Muscle of arm (tissue), 14 donors: ENCODE results near the gene TOMM20. TPM values are rescaled to one million over a fixed set of nuclear protein-coding genes. Genes with fewer than 3 reads are reported as not detected.
"Not testable (repeated sequence)": the region's sequence is repeated elsewhere in the genome, so short reads cannot be mapped to it uniquely, and the experiment has no call there.

Source experiments
- DNase-seq: peaks from one replicate; pipeline ENCODE4 v3.0.0-alpha.2; 2013
- long read RNA-seq, 11 donors: transcript quantifications; one replicate each; lab custom pipeline, GENCODE V29; 2026
- polyA plus RNA-seq, 12 donors: library from polyadenylated mRNA; unstranded; fragments of 120-200 nt; gene quantifications; one replicate each; pipeline ENCODE4 v1.2.1, GENCODE V29; 2013; ENCODE audit not compliant: insufficient read length in 12 of 12

Gene TOMM20
- 100 to 1,000 TPM in 10 of 12 donors, 10 to 100 TPM in 1, not detected in 1; 92.5 to 197 (median 169) TPM for polyA plus RNA-seq
- long read RNA-seq, donor 1, transcript TOMM20-201 (5 exons, 3,387 nt): major isoform, 128 of 129 reads
- long read RNA-seq, donor 1, partial matches to known transcripts: 0 of 129 reads
- long read RNA-seq, donor 1, other reads (novel, unspliced or antisense): 0 of 129 reads
- long read RNA-seq, donor 2, transcript TOMM20-201 (5 exons, 3,387 nt): major isoform, 96 of 98 reads
- long read RNA-seq, donor 2, partial matches to known transcripts: 0 of 98 reads
- long read RNA-seq, donor 2, other reads (novel, unspliced or antisense): 0 of 98 reads
- long read RNA-seq, donor 3, transcript TOMM20-201 (5 exons, 3,387 nt): major isoform, 54 of 54 reads
- long read RNA-seq, donor 3, partial matches to known transcripts: 0 of 54 reads
- long read RNA-seq, donor 3, other reads (novel, unspliced or antisense): 0 of 54 reads
- long read RNA-seq, donor 4, transcript TOMM20-201 (5 exons, 3,387 nt): major isoform, 49 of 55 reads
- long read RNA-seq, donor 4, partial matches to known transcripts: 5 of 55 reads
- long read RNA-seq, donor 4, other reads (novel, unspliced or antisense): 0 of 55 reads
- long read RNA-seq, donor 5, transcript TOMM20-201 (5 exons, 3,387 nt): major isoform, 87 of 94 reads
- long read RNA-seq, donor 5, partial matches to known transcripts: 5 of 94 reads
- long read RNA-seq, donor 5, other reads (novel, unspliced or antisense): 0 of 94 reads
- long read RNA-seq, donor 6, transcript TOMM20-201 (5 exons, 3,387 nt): major isoform, 63 of 63 reads
- long read RNA-seq, donor 6, partial matches to known transcripts: 0 of 63 reads
- long read RNA-seq, donor 6, other reads (novel, unspliced or antisense): 0 of 63 reads
- long read RNA-seq, donor 7, transcript TOMM20-201 (5 exons, 3,387 nt): major isoform, 57 of 57 reads
- long read RNA-seq, donor 7, partial matches to known transcripts: 0 of 57 reads
- long read RNA-seq, donor 7, other reads (novel, unspliced or antisense): 0 of 57 reads
- long read RNA-seq, donor 8, transcript TOMM20-201 (5 exons, 3,387 nt): major isoform, 122 of 133 reads
- long read RNA-seq, donor 8, partial matches to known transcripts: 8 of 133 reads
- long read RNA-seq, donor 8, other reads (novel, unspliced or antisense): 0 of 133 reads
- long read RNA-seq, donor 9, transcript TOMM20-201 (5 exons, 3,387 nt): major isoform, 64 of 65 reads
- long read RNA-seq, donor 9, partial matches to known transcripts: 0 of 65 reads
- long read RNA-seq, donor 9, other reads (novel, unspliced or antisense): 0 of 65 reads
- long read RNA-seq, donor 10, transcript TOMM20-201 (5 exons, 3,387 nt): major isoform, 98 of 99 reads
- long read RNA-seq, donor 10, partial matches to known transcripts: 0 of 99 reads
- long read RNA-seq, donor 10, other reads (novel, unspliced or antisense): 0 of 99 reads
- long read RNA-seq, donor 11, transcript TOMM20-201 (5 exons, 3,387 nt): major isoform, 109 of 123 reads
- long read RNA-seq, donor 11, partial matches to known transcripts: 12 of 123 reads
- long read RNA-seq, donor 11, other reads (novel, unspliced or antisense): 0 of 123 reads

DNA sequence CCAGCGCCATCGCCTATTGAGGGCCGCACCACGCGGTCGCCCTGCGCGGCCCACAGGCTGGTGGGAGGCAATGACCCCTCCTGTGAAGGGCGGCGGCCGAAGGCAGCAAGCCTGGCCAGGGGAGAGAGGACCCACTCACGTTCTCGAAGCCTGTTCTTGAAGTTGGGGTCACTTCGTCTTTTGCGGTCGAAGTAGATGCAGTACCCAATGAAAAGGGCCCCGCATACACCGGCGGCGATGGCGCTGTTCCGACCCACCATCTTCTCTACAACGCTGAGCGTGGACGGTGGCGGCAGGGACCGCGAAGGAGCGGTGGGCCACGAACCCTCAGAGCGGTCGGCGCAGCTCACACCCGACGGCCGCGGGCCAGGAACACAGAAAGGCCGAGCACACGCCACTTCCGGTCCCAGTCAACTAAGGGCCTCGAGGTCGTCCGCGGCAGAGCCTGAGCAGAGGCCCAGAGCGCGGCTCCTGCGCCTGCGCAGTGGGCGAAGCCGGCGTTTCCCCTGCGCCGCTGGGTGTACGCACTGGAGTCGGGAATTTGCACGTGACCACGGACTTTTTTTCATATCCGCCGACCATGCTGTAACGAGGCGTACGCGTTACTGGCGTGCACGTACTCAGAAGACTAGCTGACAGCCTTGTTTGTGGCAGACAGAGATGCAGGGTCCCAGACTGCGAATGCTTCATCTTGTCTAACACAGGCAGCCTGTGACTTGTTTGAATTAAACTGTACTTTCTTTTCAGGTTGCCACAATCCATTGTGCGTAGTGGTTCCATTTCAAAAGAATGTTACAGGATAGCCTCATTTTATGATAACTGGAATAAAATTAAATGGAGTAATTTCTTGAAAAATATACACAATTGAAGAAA lies at the start of gene TOMM20:
TSS of gene TOMM20 (minus strand) at position 382 of the 873 bp plus-strand sequence. CDS start at position 260, 122 bp downstream.
- DNase-seq: peak; percentile 98

- no peak for DNase-seq
Measured at GRCh38 chr1:235176486-235176885, 47.8 kb upstream of the TOMM20 start.

- no peak for DNase-seq
Measured at GRCh38 chr1:235169986-235170385, 41.3 kb upstream of the TOMM20 start.

DNA sequence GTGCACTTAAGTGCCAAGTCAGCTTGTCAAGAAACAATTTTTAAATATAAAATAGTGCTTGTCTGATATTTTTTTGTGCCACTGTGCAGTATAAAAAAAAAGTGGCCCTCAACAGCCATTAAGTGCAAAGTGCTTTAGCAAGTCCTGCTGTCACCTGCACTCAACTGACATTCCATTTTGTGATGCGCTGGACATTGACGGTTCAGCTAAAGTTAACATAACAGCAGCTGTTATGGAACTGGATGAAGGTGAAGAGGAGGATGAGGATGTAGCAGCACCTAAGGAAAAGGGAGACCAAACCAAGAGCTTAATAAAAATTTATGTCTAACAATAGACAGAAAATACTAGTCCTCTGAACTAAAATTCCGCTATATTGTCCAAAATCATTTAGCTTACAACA lies 39.7 kb upstream of the TOMM20 start:
- DNase-seq: no peak

- no peak for DNase-seq
Measured at GRCh38 chr1:235161685-235162327, 33.2 kb upstream of the TOMM20 start.

- peak; percentile 95 for DNase-seq
Measured at GRCh38 chr1:235160957-235161684, 32.5 kb upstream of the TOMM20 start, which contains the start of gene RBM34. Gene RBM34 (minus strand): TSS chr1:235161250. CDS start chr1:235161226, 24 bp downstream.

GRCh38 chr1:235160383-235160956 lies 31.8 kb upstream of the TOMM20 start:
- no peak for DNase-seq

- DNase-seq: not testable (repeated sequence)
Measured at GRCh38 chr1:235159930-235160329, 31.3 kb upstream of the TOMM20 start.

- DNase-seq: not testable (repeated sequence)
Measured at GRCh38 chr1:235159284-235159683, 30.6 kb upstream of the TOMM20 start.

DNA sequence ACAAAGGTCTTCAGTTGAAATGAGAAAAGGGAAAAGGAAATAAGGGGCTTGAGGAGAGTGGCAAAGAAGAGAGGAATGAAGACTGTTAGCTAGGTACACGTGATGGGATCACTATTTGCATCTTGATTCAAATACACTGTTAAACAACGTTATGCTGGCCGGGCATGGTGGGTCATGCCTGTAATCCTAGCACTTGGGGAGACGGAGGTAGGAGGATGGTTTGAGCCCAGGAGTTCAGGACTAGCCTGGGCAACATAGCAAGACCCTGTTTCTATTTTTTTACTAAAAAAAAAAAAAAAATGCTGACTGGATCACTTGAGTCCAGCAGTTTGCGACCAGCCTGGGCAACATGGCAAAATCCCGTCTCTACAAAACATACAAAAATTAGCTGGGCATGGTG lies 30.0 kb upstream of the TOMM20 start:
- DNase-seq: no peak

- DNase-seq: no peak
Measured at GRCh38 chr1:235157150-235157549, 28.5 kb upstream of the TOMM20 start.

GRCh38 chr1:235156740-235157139 lies 28.1 kb upstream of the TOMM20 start:
- DNase-seq: no peak

GRCh38 chr1:235156265-235156664 lies 27.6 kb upstream of the TOMM20 start:
- no peak for DNase-seq

DNA sequence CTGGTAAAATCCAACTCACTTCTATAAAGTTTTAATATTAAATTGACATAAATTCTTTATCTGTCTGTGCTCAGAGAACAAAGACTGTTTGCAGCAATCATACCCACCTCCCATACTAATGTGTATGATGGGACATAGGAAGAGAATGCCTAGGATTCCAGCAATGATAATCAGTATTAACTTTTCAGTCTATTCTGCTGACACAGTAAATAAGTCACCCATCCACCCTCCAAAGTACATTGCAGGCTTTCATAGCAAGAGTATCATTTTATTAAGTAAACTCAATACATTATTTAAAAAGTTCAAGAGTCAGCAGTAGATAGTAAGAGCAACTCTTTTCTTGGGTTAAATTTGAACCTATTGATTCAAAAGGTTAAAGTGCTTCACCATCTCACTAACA lies 23.6 kb upstream of the TOMM20 start:
- no peak for DNase-seq

DNA sequence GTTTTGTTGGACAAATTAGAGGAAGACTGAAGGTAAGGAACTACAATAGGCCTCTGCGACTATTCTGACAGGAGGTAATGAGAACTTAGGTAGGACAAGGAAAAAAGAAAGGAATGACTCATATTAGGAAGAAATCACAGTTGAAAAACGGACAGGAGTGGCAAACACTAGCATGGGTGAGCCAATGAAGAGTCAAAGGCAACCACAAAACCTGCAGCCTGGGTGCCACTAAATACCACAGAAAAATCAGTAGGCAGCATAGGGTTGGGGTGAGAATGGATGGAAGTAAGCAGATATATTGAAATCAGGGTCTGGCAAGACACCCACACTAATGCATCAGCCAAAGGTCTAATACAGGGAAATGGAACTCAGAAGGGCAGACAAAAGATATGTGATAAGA lies 22.4 kb upstream of the TOMM20 start:
- DNase-seq: no peak

DNA sequence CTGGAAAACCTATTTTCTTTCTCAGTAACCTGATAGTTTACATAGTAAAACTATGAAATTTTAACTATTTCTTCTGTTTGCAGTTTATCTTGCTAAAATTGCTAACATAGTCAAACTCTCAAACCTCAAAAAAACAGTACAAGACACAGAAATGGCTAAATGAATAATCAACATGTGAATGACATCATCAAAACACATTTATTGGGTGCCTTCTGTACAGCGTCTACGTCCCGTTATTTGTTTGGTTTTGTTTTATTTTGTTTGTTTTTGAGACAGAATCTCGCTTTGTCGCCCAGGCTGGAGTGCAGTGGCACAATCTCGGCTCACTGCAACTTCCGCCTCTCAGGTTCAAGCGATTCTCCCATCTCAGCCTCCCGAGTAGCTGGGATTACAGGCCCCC lies 21.2 kb upstream of the TOMM20 start:
- DNase-seq: no peak

GRCh38 chr1:235147269-235147668 lies 18.6 kb upstream of the TOMM20 start:
- DNase-seq: no peak

- no peak for DNase-seq
Measured at GRCh38 chr1:235145639-235146038, 17.0 kb upstream of the TOMM20 start.
